Skeletal muscle satellite cell (primary cell): ENCODE results near the gene PATE3. TPM values are rescaled to one million over a fixed set of nuclear protein-coding genes. Genes with fewer than 3 reads are reported as not detected.

ENCODE experiments used
- H3K27me3 ChIP-seq: 2 replicates; pipeline ENCODE4 v1.7.0; 2013; ENCODE audit warnings: low read length; ENCODE audit not compliant: control insufficient read depth, insufficient read depth
- H3K36me3 ChIP-seq: 2 replicates; pipeline ENCODE4 v1.7.0; 2013; ENCODE audit warnings: mild to moderate bottlenecking, control low read depth, low read length; ENCODE audit not compliant: insufficient read depth
- H3K4me1 ChIP-seq: 2 replicates; pipeline ENCODE4 v1.7.0; 2013; ENCODE audit warnings: low read length; ENCODE audit not compliant: control insufficient read depth, insufficient read depth
- H3K4me2 ChIP-seq: 2 replicates; pipeline ENCODE4 v1.7.0; 2013; ENCODE audit warnings: mild to moderate bottlenecking, low read length
- H3K4me3 ChIP-seq: 2 replicates; pipeline ENCODE4 v1.7.0; 2013; ENCODE audit warnings: low read length
- H3K9ac ChIP-seq: 2 replicates; pipeline ENCODE4 v1.7.0; 2013; ENCODE audit warnings: mild to moderate bottlenecking, low read depth, low read length, moderate library complexity
- H3K9me3 ChIP-seq: replicated peaks from 2 replicates; pipeline ENCODE4 v1.7.0; 2013; ENCODE audit warnings: mild to moderate bottlenecking, control low read depth, low read length
- total RNA-seq: library from RNA; depleted of rRNA; stranded (reverse); fragments of >200 nt; gene quantifications from 2 replicates; pipeline ENCODE4 v1.2.3, GENCODE V29; 2012; rRNA removed

Gene PATE3, protein sequence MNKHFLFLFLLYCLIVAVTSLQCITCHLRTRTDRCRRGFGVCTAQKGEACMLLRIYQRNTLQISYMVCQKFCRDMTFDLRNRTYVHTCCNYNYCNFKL
- total RNA-seq, result not detected in 2 replicates

DNA sequence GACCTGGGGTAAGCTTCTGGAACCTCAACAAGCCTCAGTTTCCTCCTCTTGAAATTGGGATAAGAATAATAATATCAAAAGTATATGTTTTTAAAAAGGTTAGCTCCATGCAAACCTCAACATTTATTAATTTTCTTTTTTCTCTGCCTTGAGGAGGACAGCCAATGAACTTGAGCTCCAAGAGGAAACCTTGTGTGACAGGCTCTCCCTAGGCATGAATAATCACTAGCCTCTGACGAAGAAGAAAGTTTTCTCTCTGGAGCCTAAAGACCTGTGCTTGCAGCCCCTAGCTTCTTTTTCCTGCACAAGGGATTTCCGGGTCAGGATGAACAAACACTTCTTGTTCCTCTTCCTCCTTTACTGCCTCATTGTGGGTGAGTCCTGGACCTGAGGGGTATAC, at the start of gene PATE3:
Gene PATE3, plus strand, starts transcription at position 301 of the 400 bp plus-strand sequence. Its CDS starts 25 bp downstream, at position 326.
- Histone ChIP-seq H3K4me1 (no peaks in the 10 kb centered on the region), H3K4me2 (no peak within 1 kb of the TSS), H3K9ac (no peak within 1 kb of the TSS), H3K9me3 (no peaks in the 10 kb centered on the region), H3K4me3 (no peak within 1 kb of the TSS), H3K27me3 (peaks cover 7% of the 10 kb centered on the region), H3K36me3 (no peaks in the 10 kb centered on the region)

DNA sequence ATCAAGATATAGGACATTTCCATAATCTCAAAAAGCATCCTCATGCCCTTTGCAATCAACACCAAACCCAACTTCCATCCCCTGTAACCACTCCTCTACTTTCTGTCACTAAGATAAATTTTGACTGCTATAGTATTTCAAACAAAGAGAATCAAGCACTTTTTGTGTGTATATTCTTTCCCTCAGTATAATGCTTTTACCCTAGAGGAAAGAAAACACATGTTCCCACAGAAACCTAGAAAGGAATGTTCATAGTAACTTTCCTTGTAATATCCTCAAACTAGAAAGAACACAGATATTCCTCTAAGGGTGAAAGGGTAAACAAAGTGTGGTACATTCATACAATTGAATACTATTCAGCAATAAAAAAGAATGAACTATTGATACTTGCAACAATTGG, 47.3 kb upstream of the PATE3 start:
- no peaks in the 10 kb centered on the region for H3K9me3 ChIP-seq
- peaks cover 40% of the 10 kb centered on the region for H3K27me3 ChIP-seq
- H3K36me3 ChIP-seq, result no peaks in the 10 kb centered on the region

DNA sequence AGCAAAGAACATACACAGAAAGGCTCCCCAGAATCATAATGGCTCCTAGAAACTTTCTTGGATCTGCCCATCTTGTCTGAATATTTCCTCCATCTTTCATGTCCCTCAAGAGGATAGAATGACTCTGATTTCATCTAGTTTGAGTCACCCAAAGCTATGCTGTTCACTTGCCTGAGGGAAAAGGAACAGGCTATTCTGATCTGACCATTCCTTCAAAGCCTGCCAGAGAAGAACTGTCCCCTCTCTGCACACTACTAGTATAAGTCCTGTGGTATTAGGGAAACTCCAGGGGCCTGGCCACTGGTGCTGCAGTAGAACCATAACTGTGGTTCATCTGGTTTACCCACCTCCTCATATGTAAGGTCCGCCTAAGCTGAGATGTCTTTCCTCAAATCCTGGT, 44.2 kb upstream of the PATE3 start:
- no peaks in the 10 kb centered on the region for H3K9me3 ChIP-seq
- no peaks in the 10 kb centered on the region for H3K4me1 ChIP-seq
- no peak overlapping the region for H3K9ac ChIP-seq
- H3K4me2 ChIP-seq, result no peak overlapping the region
- H3K27me3 ChIP-seq, result peaks cover 34% of the 10 kb centered on the region
- no peaks in the 10 kb centered on the region for H3K36me3 ChIP-seq
- H3K4me3 ChIP-seq, result no peak overlapping the region

More for the DNA sequence above, 47.3 kb upstream of the PATE3 start:
- Histone ChIP-seq H3K9ac (no peak overlapping the region), H3K4me2 (no peak overlapping the region), H3K4me3 (no peak overlapping the region), H3K4me1 (no peaks in the 10 kb centered on the region)

DNA sequence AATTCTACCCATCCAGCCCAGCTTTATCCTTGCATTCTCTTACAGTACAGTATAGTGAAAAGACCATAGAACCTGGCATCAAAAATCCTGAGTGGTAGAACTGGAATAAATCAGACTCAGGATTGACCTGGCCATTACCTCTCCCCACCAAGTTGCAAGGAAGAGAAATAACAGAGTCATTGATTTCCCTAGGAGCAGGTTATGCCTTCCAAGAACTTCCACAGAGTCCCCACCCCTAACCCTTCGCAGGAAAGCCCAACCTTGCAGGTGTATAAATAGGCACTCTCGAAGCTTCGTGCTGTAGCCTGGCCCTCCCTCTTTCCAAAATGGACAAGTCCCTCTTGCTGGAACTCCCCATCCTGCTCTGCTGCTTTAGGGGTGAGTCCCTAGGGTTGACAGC, 41.9 kb upstream of the PATE3 start, which contains the start of gene PATE1:
Gene PATE1, plus strand, starts transcription at position 301 of the 400 bp plus-strand sequence. Its CDS starts 26 bp downstream, at position 327.
- H3K4me3 ChIP-seq, result no peak within 1 kb of the TSS
- peaks cover 41% of the 10 kb centered on the region for H3K27me3 ChIP-seq
- H3K4me2 ChIP-seq, result no peak within 1 kb of the TSS
- H3K36me3 ChIP-seq, result no peaks in the 10 kb centered on the region
- H3K4me1 ChIP-seq, result no peaks in the 10 kb centered on the region
- H3K9me3 ChIP-seq, result no peaks in the 10 kb centered on the region
- no peak within 1 kb of the TSS for H3K9ac ChIP-seq

DNA sequence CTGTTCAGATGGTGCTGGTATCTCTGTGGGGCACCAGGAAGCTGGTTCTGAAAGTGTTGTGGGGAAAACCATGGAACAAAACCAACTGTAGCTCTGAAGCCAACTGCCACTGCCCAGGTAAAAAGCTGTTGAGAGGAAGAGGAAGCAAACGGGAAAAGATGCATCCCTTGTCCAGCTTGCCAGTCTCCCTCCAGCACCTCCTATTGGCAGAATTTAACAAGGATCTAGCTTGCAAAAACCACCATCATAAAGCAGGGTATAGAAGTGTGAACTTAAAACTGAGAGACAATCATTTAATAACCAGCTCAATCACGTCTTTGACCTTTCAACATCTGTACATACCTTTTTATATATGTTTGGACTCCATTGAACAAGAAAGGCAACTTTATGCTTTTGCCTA, 37.3 kb upstream of the PATE3 start:
- H3K27me3 ChIP-seq, result peaks cover 19% of the 10 kb centered on the region
- H3K4me3 ChIP-seq, result no peak overlapping the region
- no peaks in the 10 kb centered on the region for H3K9me3 ChIP-seq
- no peaks in the 10 kb centered on the region for H3K36me3 ChIP-seq
- H3K9ac ChIP-seq, result no peak overlapping the region
- no peak overlapping the region for H3K4me2 ChIP-seq
- no peaks in the 10 kb centered on the region for H3K4me1 ChIP-seq

DNA sequence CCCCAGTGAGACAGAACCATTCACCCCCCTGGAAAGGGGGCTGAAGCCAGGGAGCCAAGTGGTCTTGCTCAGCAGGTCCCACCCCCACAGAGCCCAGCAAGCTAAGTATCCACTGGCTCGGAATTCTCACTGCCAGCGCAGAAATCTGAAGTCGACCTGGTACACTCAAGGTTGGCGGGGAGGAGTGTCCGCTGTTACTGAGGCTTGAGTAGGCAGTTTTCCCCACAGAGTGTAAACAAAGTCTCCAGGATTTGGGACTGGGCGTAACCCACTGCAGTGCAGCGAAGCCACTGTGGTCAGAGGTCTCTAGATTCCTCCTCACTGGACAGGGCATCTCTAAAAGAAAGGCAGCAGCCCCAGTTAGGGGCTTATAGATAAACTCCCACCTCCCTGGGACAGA, 31.9 kb upstream of the PATE3 start:
- no peak overlapping the region for H3K4me3 ChIP-seq
- no peak overlapping the region for H3K9ac ChIP-seq
- no peaks in the 10 kb centered on the region for H3K27me3 ChIP-seq
- H3K4me2 ChIP-seq, result no peak overlapping the region
- no peaks in the 10 kb centered on the region for H3K36me3 ChIP-seq
- H3K4me1 ChIP-seq, result no peaks in the 10 kb centered on the region
- H3K9me3 ChIP-seq, result no peaks in the 10 kb centered on the region

DNA sequence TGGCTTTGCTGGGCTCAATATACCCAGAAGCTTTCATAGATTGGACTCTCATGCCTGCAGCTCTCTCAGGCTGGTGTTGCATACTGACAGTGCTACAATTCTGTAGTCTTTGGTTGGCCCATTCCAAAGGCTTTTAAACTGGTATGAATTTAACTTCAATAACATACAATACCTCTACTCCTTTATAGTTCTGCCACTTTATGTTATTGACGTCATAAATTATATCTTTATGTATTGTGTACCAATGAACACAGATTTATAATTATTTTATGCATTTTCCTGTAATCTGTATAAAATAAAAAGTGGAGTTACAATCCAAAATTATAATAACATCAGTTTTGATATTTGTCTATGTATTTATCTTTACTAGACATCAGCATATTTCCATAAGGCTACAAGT, 25.5 kb upstream of the PATE3 start:
- Histone ChIP-seq H3K4me2 (no peak overlapping the region), H3K4me1 (no peaks in the 10 kb centered on the region), H3K4me3 (no peak overlapping the region), H3K9me3 (no peaks in the 10 kb centered on the region), H3K9ac (no peak overlapping the region), H3K36me3 (no peaks in the 10 kb centered on the region), H3K27me3 (peaks cover 3% of the 10 kb centered on the region)

DNA sequence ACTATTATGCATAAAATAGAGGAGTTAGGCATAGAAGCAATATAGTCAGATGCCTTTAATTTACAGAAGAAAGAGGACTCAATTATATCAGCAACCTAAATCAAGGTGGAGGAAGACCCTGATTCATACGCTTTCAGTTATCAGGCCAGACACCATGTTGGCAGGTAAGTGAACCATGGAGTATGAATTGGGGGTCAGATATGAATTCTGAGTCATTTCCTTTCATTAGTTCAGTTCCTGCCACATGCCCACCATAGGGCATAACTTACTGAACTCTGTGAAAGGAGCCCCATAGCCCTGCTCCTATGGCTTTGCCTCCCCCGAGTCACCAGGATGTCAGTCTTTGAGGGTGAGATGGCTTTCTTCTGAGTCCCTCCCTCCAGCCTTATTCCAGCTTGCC, 24.4 kb upstream of the PATE3 start:
- H3K4me2 ChIP-seq, result no peak overlapping the region
- H3K4me1 ChIP-seq, result no peaks in the 10 kb centered on the region
- no peak overlapping the region for H3K4me3 ChIP-seq
- no peaks in the 10 kb centered on the region for H3K36me3 ChIP-seq
- peaks cover 3% of the 10 kb centered on the region for H3K27me3 ChIP-seq
- H3K9me3 ChIP-seq, result no peaks in the 10 kb centered on the region
- no peak overlapping the region for H3K9ac ChIP-seq

DNA sequence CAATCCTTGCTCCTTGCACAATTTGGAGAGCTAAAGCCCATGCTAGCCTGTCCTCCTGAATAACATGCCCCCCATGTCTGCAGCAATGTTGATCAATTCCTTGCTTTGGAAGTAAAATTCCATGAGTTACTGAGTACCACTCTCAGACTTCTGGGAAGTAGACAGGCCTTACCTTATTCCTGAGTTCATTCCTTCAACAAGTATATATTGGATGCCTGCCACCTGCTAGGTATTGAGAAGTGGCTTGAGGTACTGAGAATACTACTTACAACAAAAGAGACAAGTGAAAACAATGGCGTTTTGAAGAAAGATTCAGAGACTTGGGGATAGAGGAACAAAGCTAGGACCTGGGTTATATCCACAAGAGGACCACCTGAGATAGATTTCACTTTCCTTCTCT, 21.7 kb upstream of the PATE3 start:
- Histone ChIP-seq H3K36me3 (no peaks in the 10 kb centered on the region), H3K4me1 (no peaks in the 10 kb centered on the region), H3K9ac (no peak overlapping the region), H3K4me3 (no peak overlapping the region), H3K27me3 (peaks cover 13% of the 10 kb centered on the region), H3K9me3 (no peaks in the 10 kb centered on the region), H3K4me2 (no peak overlapping the region)

DNA sequence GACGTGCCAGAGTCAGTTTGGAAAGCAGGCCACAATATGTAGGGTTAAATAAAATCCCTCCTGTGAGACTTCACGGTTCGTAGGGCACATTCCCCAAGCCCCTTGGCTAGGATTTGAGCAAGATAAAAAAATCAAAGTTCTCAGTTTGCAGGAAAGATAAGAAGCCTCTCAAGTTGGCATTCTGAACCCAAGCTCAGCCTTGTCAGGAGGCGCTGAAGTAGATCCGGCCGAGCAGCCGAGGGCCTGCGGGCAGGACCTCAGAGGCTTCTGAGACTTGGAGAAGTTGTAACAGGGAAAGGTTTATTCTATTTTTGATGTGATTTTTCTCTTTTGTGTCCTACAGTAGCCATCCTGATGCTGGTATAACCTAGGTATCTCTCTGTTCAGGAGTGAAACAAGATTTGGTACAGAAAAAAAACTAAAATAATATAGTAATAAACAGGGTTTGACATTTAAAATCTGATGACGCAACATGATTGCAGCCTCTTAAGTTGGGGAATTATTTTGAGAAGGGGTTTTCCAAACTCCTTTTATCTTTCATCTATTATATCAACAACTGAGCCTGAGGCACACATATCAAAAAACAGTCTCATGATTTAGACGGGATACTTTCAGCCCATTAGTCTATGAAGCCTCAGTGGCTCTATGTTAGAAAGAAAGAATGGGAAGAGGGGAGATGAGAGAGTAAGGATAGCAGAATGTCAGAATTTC, 19.4 kb upstream of the PATE3 start:
- Histone ChIP-seq H3K4me1 (no peaks in the 10 kb centered on the region), H3K36me3 (no peaks in the 10 kb centered on the region), H3K27me3 (peaks cover 15% of the 10 kb centered on the region), H3K4me2 (no peak overlapping the region), H3K4me3 (no peak overlapping the region), H3K9me3 (no peaks in the 10 kb centered on the region), H3K9ac (no peak overlapping the region)

DNA sequence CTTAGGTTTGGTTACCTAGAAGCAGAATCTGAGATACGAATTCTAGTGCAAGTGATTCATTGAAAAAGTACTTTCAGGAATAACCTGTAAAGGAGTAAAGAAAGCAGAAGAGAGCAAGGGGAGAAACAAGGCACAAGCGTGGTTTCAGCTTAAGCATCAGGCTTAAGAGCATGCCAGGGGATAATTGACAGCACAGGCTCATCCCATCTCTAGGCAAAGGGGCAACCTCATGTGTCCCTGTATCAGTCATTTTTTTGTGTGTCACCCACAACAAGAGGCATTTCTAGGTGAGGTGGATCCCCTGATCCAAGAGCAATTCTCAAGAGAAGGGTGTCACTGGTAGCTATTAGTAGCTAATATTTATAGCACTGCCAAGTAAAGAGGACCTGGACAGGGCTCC, 17.3 kb upstream of the PATE3 start:
- no peaks in the 10 kb centered on the region for H3K36me3 ChIP-seq
- H3K4me3 ChIP-seq, result no peak overlapping the region
- no peak overlapping the region for H3K9ac ChIP-seq
- H3K4me2 ChIP-seq, result no peak overlapping the region
- no peaks in the 10 kb centered on the region for H3K4me1 ChIP-seq
- peaks cover 12% of the 10 kb centered on the region for H3K27me3 ChIP-seq
- no peaks in the 10 kb centered on the region for H3K9me3 ChIP-seq
